ENCODE measurements around the gene AOPEP.

DNA sequence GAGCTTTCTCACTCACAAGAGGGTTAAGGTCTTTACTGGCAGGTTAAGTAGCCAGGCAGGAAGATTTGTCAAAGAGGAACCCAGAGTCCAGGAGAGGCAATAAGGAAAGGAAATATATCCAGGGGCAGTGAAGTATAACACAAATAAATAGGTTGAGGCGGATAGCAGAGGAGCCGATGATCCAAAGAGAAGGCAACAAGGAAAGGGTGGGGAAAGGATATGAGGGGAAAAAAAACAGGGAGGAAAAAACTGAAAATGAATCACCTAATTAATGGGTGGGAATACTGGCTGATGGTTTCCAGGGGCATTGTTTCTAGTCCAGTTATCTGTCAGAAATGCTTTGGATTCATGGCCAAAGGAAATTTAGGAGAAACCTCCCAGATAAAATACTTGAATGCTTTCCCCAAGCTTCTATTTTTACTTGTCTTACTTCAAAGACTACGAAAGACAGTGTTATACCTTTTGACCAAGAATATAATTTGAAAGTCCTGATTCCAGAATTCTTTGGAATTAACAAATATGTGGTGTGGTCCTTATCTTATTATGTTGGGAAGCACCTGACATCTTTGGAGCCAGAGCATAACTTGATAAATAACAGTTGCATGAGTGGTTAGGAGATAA is 146.5 kb downstream of the AOPEP start:
- TF ChIP-seq, protein P1, sequence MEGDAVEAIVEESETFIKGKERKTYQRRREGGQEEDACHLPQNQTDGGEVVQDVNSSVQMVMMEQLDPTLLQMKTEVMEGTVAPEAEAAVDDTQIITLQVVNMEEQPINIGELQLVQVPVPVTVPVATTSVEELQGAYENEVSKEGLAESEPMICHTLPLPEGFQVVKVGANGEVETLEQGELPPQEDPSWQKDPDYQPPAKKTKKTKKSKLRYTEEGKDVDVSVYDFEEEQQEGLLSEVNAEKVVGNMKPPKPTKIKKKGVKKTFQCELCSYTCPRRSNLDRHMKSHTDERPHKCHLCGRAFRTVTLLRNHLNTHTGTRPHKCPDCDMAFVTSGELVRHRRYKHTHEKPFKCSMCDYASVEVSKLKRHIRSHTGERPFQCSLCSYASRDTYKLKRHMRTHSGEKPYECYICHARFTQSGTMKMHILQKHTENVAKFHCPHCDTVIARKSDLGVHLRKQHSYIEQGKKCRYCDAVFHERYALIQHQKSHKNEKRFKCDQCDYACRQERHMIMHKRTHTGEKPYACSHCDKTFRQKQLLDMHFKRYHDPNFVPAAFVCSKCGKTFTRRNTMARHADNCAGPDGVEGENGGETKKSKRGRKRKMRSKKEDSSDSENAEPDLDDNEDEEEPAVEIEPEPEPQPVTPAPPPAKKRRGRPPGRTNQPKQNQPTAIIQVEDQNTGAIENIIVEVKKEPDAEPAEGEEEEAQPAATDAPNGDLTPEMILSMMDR (IDR thresholded peaks at IDR 0.05) = no peak
- TF ChIP-seq POLR2A (IDR thresholded peaks at IDR 0.05) = no peak

Measured in testis (tissue), 2 donors.